H1 (cell line): ENCODE results near the gene ADCY7. TPM values are rescaled to one million over a fixed set of nuclear protein-coding genes. Genes with fewer than 3 reads are reported as not detected.

Source experiments
- CHD2 ChIP-seq: IDR thresholded peaks from 2 replicates; pipeline ENCODE4 v1.6.1; 2012; ENCODE audit warnings: low read length, improper control_type of control experiment
- polyA plus RNA-seq, 7 experiments: library from polyadenylated mRNA; depleted of rRNA in 3 of 7; stranded (reverse) in 5 of 7; unstranded in 2 of 7; fragments of >200 nt in 5 of 7; fragments of 200-250 nt in 2 of 7; gene quantifications; 1 replicate in 5 of 7; 2 replicates in 1 of 7; 4 replicates in 1 of 7; pipeline versions ENCODE4 v1.2.1 to v1.2.3, GENCODE V29; 2011 to 2013; ENCODE audit warnings: missing spikeins in 2 of 7, mixed read lengths in 2 of 7
- total RNA-seq: library from RNA; stranded (reverse); fragmentation: NEBNext Ultra II Directional; extraction: Animal tissue kit (Norgen Biotek cat#: 25700); gene quantifications from 2 replicates; pipeline ENCODE4 v1.2.1, GENCODE V29; 2021

The ADCY7 gene
- total and polyA plus RNA-seq, 2 of the 8 experiments (the other 6 are each of a cell fraction or from before 2014, with no cell fraction given), result 2.4 to 5.1 TPM

DNA sequence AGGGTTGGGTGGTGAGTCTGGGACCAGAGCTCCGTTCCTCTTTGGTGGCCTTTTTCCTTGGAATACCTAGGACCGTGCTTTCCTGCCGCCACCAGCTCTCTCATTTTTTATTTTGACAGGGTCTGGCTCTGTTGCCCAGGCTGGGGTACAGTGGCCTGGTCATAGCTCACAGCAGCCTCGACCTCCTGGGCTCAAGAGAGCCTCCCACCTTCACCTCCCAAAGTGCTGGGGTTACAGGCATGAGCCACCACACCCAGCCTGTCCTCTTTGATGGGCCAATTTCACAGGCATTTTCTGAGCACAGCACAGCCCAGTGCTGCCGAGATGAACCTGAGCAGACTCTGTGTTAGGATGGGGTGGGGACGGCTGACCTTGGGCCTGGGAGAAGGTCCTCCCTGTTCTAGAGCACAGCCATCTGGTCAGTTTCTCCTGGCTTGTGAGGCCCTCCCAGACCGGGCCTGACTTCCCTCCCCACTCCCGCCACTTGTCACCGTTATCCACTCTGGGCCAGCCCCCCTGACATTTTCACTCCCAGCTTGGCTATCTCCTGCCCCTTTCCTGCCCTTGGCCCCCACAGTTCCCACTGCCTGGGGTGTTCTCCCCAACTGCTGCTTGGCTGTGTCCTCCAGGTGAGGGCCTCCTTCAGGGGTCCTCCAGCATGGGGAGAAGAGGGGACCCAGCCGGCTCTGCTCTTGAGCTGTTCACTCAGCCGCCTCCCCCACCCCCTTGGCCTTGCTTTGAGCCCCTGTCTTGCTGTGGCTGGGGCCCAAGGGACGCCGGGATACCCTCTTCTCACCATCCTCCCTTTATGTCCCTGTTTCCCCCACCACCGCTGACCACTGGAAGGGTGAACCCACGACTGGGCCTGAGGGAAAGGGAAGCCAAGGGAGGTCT, 5.0 kb downstream of the ADCY7 start (continued):
- TF ChIP-seq CHD2, result no peak
